Measurements from ENCODE around the gene MAD2L1.
"Not testable (repeated sequence)": the region's sequence is repeated elsewhere in the genome, so short reads cannot be mapped to it uniquely, and the experiment has no call there.

Gene MAD2L1

GRCh38 chr4:120079839-120080520 lies 13.3 kb upstream of the MAD2L1 start:
- in situ Hi-C loops (cut with HindIII; ENCODE audit: low pct_unique_long_range_greater_than_20kb, low sequenced_read_pairs) = no loop called here
- DNase-seq (ENCODE audit: low read depth in 1 of 2, low spot score in 1 of 2) = no peak
- TF ChIP-seq JUND (IDR thresholded peaks at IDR 0.05; ENCODE audit: low read depth) = no peak

- in situ Hi-C loops (cut with HindIII; ENCODE audit: low pct_unique_long_range_greater_than_20kb, low sequenced_read_pairs) = no loop called here
- no peak for TF ChIP-seq JUND (IDR thresholded peaks at IDR 0.05; ENCODE audit: low read depth)
- no peak for DNase-seq (ENCODE audit: low read depth in 1 of 2, low spot score in 1 of 2)
Observed at GRCh38 chr4:120078216-120078615, 11.6 kb upstream of the MAD2L1 start.

GRCh38 chr4:120071192-120071795 lies 4.6 kb upstream of the MAD2L1 start:
- in situ Hi-C loops (cut with HindIII; ENCODE audit: low pct_unique_long_range_greater_than_20kb, low sequenced_read_pairs) = no loop called here
- DNase-seq (ENCODE audit: low read depth in 1 of 2, low spot score in 1 of 2) = peak in 1 of 2 experiments; percentile 71
- no peak for TF ChIP-seq JUND (IDR thresholded peaks at IDR 0.05; ENCODE audit: low read depth)

GRCh38 chr4:120070196-120070595 lies 3.5 kb upstream of the MAD2L1 start:
- DNase-seq (ENCODE audit: low read depth in 1 of 2, low spot score in 1 of 2) = no peak
- no peak for TF ChIP-seq JUND (IDR thresholded peaks at IDR 0.05; ENCODE audit: low read depth)
- in situ Hi-C loops (cut with HindIII; ENCODE audit: low pct_unique_long_range_greater_than_20kb, low sequenced_read_pairs) = no loop called here

GRCh38 chr4:120065974-120066516 lies 603 bp downstream of the MAD2L1 start:
- TF ChIP-seq JUND (IDR thresholded peaks at IDR 0.05; ENCODE audit: low read depth) = no peak
- in situ Hi-C loops (cut with HindIII; ENCODE audit: low pct_unique_long_range_greater_than_20kb, low sequenced_read_pairs) = no loop called here
- peak in 1 of 2 experiments; percentile 3 for DNase-seq (ENCODE audit: low read depth in 1 of 2, low spot score in 1 of 2)

- in situ Hi-C loops (cut with HindIII; ENCODE audit: low pct_unique_long_range_greater_than_20kb, low sequenced_read_pairs) = no loop called here
- no peak for TF ChIP-seq JUND (IDR thresholded peaks at IDR 0.05; ENCODE audit: low read depth)
- DNase-seq (ENCODE audit: low read depth in 1 of 2, low spot score in 1 of 2) = no peak
Observed at GRCh38 chr4:120064887-120065286, 1.8 kb downstream of the MAD2L1 start.

GRCh38 chr4:120063711-120064110 lies 2.9 kb downstream of the MAD2L1 start:
- in situ Hi-C loops (cut with HindIII; ENCODE audit: low pct_unique_long_range_greater_than_20kb, low sequenced_read_pairs); DNase-seq (ENCODE audit: low read depth in 1 of 2, low spot score in 1 of 2): not testable (repeated sequence)

GRCh38 chr4:120062663-120063195 lies 3.9 kb downstream of the MAD2L1 start:
- in situ Hi-C loops (cut with HindIII; ENCODE audit: low pct_unique_long_range_greater_than_20kb, low sequenced_read_pairs) = no loop called here
- DNase-seq (ENCODE audit: low read depth in 1 of 2, low spot score in 1 of 2) = no peak
- no peak for TF ChIP-seq JUND (IDR thresholded peaks at IDR 0.05; ENCODE audit: low read depth)

- TF ChIP-seq JUND (IDR thresholded peaks at IDR 0.05; ENCODE audit: low read depth) = no peak
- no peak for DNase-seq (ENCODE audit: low read depth in 1 of 2, low spot score in 1 of 2)
- in situ Hi-C loops (cut with HindIII; ENCODE audit: low pct_unique_long_range_greater_than_20kb, low sequenced_read_pairs) = no loop called here
Observed at GRCh38 chr4:120059036-120059435, 7.6 kb downstream of the MAD2L1 start.

GRCh38 chr4:120057416-120057815 lies 9.2 kb downstream of the MAD2L1 start:
- DNase-seq (ENCODE audit: low read depth in 1 of 2, low spot score in 1 of 2) = no peak
- in situ Hi-C loops (cut with HindIII; ENCODE audit: low pct_unique_long_range_greater_than_20kb, low sequenced_read_pairs) = no loop called here
- no peak for TF ChIP-seq JUND (IDR thresholded peaks at IDR 0.05; ENCODE audit: low read depth)

GRCh38 chr4:120056246-120056645 lies 10.4 kb downstream of the MAD2L1 start:
- DNase-seq (ENCODE audit: low read depth in 1 of 2, low spot score in 1 of 2) = peak in 1 of 2 experiments; percentile 9
- no peak for TF ChIP-seq JUND (IDR thresholded peaks at IDR 0.05; ENCODE audit: low read depth)
- in situ Hi-C loops (cut with HindIII; ENCODE audit: low pct_unique_long_range_greater_than_20kb, low sequenced_read_pairs) = no loop called here

- in situ Hi-C loops (cut with HindIII; ENCODE audit: low pct_unique_long_range_greater_than_20kb, low sequenced_read_pairs) = no loop called here
- DNase-seq (ENCODE audit: low read depth in 1 of 2, low spot score in 1 of 2) = no peak
- no peak for TF ChIP-seq JUND (IDR thresholded peaks at IDR 0.05; ENCODE audit: low read depth)
Observed at GRCh38 chr4:120055795-120056194, 10.9 kb downstream of the MAD2L1 start.

- no peak for TF ChIP-seq JUND (IDR thresholded peaks at IDR 0.05; ENCODE audit: low read depth)
- no peak for DNase-seq (ENCODE audit: low read depth in 1 of 2, low spot score in 1 of 2)
- in situ Hi-C loops (cut with HindIII; ENCODE audit: low pct_unique_long_range_greater_than_20kb, low sequenced_read_pairs) = no loop called here
Observed at GRCh38 chr4:120055162-120055561, 11.5 kb downstream of the MAD2L1 start.

Data from T47D (cell line).